Stimulated activated CD4-positive, alpha-beta T cell treated with anti-CD3 and anti-CD28 coated beads, Interleukin-1b, Interleukin-23, amount 100 ng/mL, for 24 hours (primary cell): ENCODE data around the gene TRABD2B.

Experiments
- DNase-seq, 4 experiments: peaks; one replicate each; pipeline ENCODE4 v3.0.0-alpha.2; 2020; ENCODE audit warnings: low read depth in 4 of 4, low spot score in 1 of 4

TRABD2B gene

GRCh38 chr1:47913225-47913823 is 83.9 kb downstream of the TRABD2B start:
- DNase-seq, result no peak

DNA sequence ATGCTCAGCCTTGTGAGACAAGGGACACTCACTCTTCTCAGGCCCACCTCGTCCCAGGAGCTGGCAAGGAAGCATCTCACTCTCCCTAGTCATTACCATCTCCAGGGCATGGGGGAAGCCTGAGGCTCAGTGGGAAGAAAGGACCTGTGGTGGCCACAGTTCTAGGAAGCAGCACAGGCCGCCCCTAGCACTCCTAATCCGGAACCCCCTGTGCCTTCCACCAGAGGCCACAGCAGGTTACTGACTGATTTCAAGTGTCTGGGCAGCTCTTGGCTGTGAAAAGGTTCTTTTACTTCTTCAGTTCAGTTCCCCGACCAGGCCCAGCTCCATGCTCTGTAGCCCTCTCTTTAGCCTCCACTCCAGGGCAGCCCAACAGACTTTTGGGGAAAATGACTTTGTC is 84.4 kb downstream of the TRABD2B start:
- DNase-seq, result no peak

DNA sequence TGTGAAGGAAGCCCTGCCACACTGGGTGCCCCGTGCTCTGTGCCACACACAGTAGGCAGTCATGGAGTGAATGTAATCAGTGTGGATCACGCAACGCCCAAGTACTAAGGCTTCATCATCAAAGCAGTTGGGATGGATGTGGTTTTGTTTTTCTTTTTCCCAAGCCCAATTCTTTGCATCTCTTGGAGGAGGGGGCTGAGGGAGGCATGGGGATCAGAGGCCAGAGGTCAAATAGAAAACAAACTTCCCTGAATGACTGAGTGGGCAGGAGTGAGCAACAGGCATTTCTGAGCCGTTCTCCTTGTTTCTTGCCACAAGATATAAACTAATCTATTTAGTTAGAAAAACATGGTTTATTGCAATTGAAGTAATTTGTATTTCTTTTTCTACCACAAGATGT is 85.3 kb downstream of the TRABD2B start:
- DNase-seq, result no peak

- no peak for DNase-seq
These were observed 85.8 kb downstream of the TRABD2B start for GRCh38 chr1:47911424-47911823.

- no peak for DNase-seq
These were observed 88.9 kb downstream of the TRABD2B start for GRCh38 chr1:47908258-47908657.

DNA sequence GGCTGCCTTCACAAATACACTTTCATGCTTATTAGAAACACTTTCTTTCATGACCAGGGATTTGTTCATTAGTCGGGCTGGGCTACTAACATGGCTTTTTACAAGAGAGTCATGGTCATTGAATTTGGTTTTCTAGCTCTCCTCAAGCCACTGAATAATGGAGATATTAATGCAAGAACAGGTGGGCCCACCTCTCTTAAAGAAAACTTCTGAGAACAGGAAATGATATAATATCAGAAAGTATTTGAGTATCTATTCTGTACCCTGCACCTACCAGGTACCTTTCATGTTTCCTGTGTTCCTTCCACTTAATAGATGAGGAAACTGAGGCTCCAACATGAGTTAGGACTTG is 90.0 kb downstream of the TRABD2B start:
- no peak for DNase-seq

GRCh38 chr1:47906527-47907176 is 90.5 kb downstream of the TRABD2B start:
- DNase-seq, result no peak

- DNase-seq, result no peak
These were observed 91.2 kb downstream of the TRABD2B start for GRCh38 chr1:47906009-47906432.

GRCh38 chr1:47903723-47904122 is 93.5 kb downstream of the TRABD2B start:
- no peak for DNase-seq

- DNase-seq, result no peak
These were observed 96.1 kb downstream of the TRABD2B start for GRCh38 chr1:47901001-47901575.

- DNase-seq, result no peak
These were observed 98.9 kb downstream of the TRABD2B start for GRCh38 chr1:47898133-47898845.

DNA sequence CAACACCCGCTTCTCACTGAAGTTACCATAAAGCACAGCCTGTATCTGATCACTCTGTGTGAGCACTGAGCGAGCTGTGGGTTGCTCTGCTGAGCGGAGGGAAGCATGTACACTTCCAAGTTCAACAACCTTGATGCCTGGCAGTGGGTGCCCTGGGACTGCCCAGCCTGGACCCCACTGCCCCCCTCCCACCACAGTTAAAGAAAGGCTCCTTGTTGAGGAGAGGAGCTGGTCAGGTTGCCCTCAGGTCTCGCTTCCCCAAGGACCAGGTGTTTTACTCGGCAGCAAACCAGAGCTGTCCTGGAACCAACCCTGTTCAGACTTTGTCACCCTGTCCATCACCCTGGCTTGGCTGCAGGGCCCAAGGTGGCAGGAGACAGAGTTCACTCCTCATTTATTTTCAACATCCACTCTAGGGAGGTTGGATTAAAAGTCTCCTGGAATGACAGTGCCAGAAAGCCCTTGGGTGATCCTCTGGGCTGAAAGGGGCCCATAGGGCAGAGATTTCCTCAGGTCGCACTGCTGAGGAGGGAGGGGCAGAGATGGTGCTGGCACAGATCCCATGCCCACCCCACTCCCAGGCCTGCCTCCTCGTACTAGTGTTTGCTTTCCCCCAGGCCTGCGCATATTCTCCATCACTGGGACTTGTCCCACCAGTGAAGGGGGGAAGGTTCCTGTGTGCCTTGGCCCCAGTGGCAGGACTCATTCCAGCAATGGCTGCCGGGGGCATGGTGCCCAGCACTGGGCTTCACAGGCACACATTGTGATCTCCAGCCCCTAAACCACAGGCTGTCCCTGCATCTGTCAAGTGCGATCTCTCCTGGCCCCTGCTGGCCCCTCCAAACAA is 101.7 kb downstream of the TRABD2B start:
- DNase-seq, result no peak

DNA sequence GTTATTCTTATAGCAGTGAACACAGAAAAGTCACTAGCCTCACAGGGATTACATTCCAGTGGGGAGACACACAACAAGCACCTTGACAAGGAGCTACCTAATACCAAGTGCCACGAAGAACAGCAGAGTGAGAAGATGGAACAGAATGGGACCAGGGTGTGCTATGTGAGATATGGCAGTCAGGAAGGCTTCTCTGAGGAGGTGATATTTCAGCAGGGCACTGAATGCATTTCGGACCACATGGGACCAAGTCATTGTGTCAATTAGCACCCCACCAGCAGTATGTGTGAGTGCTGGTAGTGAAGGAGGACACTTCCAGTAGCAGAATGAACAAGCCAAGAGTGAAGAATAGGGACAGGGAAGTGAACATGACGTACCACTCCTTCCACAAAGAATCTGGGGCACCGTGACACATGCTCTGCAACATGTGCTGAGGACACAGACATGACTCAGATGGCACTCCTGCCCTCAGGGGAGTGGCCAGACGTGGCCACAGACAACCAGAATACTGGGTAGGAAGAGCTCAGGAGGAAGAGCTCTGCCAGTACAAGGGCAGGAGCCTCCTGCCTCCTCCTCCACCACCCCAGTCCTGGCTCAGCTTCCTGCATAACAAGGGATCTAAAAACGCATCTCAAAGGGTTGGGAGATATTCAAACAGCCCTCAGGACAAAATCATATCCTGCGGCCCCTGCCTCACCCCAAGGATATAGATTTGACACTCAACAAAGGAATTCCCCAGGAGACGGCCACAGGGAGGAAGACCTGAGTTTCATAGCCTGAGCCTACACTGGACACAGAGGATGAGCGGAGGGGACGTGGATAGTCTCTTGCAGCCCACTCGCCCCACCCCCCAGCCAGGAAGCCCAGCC is 102.5 kb downstream of the TRABD2B start:
- DNase-seq, result no peak

DNA sequence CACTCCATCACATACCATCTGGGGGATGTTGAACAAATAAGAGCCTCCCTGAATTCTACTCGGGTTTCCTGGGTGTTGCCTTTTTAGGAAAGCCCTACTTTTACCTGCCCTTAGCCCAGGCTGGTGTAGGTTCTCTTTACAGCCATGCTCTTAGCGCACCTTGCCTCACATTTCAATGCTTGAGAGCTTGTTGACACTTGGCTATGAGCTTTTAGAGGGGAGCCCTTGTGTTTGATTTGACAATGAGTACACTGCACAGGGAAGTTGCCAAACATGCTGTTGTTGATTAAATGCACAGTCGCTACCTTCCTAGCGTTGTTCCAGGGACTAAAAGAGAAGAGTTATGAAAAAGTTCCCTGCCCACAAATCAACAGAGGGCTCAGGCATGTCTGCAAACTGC is 103.8 kb downstream of the TRABD2B start:
- no peak for DNase-seq

GRCh38 chr1:47890779-47891178 is 106.4 kb downstream of the TRABD2B start:
- no peak for DNase-seq

DNA sequence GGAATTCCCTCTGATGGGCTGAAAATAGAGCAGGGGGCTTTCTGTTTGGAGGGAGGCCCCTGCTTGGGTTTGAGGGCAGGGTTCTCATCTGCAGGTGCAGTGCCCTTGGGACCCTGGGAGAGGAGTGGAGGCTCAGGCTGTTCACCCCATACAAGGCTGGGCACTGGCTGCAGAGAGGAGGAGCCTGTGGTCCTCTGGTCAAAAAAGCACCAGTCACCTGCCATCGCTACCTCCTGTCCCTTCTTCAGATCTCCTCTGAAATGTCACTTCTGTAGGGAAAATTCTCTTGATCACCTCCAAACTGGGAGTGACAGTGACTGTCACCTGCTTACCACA is 108.9 kb downstream of the TRABD2B start:
- no peak for DNase-seq

DNA sequence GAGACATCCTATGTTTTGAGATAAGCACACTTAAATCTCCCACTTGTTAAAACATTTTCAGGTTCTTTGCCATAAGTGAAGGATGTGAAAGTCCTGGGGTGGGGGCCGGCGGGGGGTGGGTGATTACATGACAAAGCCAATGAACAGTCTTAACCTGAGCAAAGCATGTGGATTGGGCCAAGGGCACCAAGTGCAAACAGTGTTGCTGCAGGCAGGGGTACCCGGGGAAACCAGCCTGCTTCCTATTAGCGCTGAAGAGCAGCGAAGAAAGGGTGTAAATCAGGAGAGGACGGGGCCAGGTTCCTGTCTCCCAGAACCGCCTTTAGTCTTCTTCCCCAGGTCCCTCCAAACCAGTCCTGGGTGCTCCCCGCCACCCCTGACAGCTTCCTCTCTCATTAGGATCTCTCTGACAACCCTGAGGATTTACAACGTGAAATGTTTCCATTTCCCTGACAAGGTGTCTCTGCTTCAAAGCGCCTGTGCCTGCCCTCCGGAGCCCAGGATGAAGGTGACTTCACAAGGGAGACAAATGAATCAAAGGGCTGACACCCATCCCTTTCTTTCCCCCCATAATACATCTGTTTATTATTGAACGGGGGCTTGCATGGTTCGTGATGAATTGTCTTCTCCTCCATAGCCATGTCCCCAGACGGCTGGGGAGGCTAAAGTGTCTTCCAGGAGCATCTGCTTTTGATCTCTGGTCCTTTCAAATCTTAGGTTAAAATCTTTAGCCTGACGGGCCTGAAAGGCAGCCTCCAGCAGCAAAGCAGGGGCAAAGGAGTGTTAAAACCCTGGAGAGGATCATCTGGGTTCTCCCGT is 109.5 kb downstream of the TRABD2B start:
- no peak for DNase-seq

DNA sequence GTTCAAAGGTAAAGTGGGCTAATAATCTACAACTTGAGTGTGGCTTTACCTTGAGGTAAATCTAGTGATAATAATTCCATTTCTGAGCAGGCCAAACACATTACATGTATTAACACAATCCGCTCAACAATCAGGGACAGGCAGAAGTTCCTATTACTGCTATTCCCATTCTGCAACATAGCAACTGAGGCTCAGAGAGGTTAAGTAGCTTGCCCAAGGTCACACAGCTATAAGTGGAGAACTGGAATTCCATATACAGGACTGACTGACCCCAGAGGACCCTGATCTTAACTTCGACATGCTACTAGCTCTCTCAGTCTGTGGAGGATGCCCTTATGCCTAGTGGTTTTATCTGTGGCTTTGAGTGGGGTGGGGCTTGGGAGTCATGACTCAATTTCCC is 110.1 kb downstream of the TRABD2B start:
- no peak for DNase-seq

DNA sequence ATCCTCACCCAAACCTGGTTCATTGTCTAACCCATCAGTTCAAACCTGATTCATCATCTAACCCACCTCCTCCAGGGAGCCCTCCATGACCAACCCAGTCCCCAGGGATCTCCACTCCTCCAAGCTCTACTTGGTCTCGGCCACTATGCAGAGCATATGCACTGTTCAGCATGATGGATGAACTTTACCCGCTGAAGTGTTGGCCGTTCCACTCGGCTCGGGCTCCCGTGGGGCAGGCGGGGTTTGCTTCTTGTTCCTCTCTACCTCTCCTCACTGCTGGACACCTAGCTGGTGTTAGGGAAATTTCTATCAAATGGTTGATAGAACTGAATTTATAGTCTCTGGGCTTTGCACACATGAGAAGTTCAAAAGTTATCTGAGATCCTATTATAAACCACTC is 111.0 kb downstream of the TRABD2B start:
- no peak for DNase-seq
